Type B pancreatic cell (in vitro differentiated cells): ENCODE results near the gene KCNJ3. TPM values are rescaled to one million over a fixed set of nuclear protein-coding genes. Genes with fewer than 3 reads are reported as not detected.

Experiments
- DNase-seq: peaks from one replicate; pipeline ENCODE4 v3.0.0; 2021; ENCODE audit warnings: mixed read lengths; ENCODE audit not compliant: unreplicated experiment; ENCODE audit errors: extremely low spot score
- H3K27ac Mint-ChIP-seq: 2 replicates; pipeline ENCODE4 v1.8.0; 2021; ENCODE audit warnings: mild to moderate bottlenecking, mixed read lengths
- H3K27me3 Mint-ChIP-seq: 2 replicates; pipeline ENCODE4 v1.8.0; 2021; ENCODE audit warnings: mixed read lengths
- H3K36me3 Mint-ChIP-seq: 2 replicates; pipeline ENCODE4 v1.8.0; 2021; ENCODE audit warnings: mixed read lengths
- H3K4me1 Mint-ChIP-seq: one replicate; pipeline ENCODE4 v1.8.0; 2021; ENCODE audit warnings: mixed read lengths; ENCODE audit not compliant: unreplicated experiment
- H3K4me3 Mint-ChIP-seq: 2 replicates; pipeline ENCODE4 v1.8.0; 2021; ENCODE audit warnings: mild to moderate bottlenecking, mixed read lengths
- H3K9me3 Mint-ChIP-seq: 2 replicates; pipeline ENCODE4 v1.8.0; 2021; ENCODE audit warnings: mixed read lengths
- total RNA-seq: library from RNA; stranded (reverse); gene quantifications from 2 replicates; pipeline ENCODE4 v1.2.1, GENCODE V29; 2021; ENCODE audit warnings: low replicate concordance
- TF ChIP-seq, protein P1 (sequence below): fragments of 200-600 bp; sonication (generic); conservative IDR thresholded peaks from 2 replicates; pipeline ENCODE4 v1.5.0; 2021; ENCODE audit warnings: antibody characterized with exemption, mild to moderate bottlenecking

KCNJ3 gene
- total RNA-seq, 1 donor from 2014 or later: 6.0 TPM

DNA sequence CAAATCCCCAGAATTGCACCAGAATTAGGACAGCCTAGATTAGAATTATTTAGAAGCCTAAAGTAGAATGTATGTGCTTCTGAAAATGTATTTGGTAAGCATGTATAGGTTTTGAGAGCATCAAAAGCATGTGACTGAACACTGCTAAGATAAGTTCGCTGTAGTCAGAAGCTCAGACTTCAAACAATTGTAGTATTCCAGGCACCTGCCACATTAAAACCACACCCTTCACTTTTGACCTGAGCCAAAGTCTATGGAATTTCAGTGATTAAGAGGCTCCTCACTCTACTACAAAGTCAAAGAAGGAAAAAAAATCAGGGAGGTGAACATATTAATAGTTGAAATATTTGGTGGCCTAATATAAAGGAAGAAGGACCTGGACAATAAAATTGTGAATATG lies 8.2 kb downstream of the KCNJ3 start:
- Mint-ChIP-seq H3K9me3 (no peaks in the 10 kb centered on the region), H3K4me3 (no peak overlapping the region), H3K27ac (no peak overlapping the region), H3K27me3 (peaks cover 4% of the 10 kb centered on the region), H3K36me3 (no peaks in the 10 kb centered on the region), H3K4me1 (no peaks in the 10 kb centered on the region)
- TF ChIP-seq, protein P1, sequence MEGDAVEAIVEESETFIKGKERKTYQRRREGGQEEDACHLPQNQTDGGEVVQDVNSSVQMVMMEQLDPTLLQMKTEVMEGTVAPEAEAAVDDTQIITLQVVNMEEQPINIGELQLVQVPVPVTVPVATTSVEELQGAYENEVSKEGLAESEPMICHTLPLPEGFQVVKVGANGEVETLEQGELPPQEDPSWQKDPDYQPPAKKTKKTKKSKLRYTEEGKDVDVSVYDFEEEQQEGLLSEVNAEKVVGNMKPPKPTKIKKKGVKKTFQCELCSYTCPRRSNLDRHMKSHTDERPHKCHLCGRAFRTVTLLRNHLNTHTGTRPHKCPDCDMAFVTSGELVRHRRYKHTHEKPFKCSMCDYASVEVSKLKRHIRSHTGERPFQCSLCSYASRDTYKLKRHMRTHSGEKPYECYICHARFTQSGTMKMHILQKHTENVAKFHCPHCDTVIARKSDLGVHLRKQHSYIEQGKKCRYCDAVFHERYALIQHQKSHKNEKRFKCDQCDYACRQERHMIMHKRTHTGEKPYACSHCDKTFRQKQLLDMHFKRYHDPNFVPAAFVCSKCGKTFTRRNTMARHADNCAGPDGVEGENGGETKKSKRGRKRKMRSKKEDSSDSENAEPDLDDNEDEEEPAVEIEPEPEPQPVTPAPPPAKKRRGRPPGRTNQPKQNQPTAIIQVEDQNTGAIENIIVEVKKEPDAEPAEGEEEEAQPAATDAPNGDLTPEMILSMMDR: no peak
- no peak for DNase-seq

DNA sequence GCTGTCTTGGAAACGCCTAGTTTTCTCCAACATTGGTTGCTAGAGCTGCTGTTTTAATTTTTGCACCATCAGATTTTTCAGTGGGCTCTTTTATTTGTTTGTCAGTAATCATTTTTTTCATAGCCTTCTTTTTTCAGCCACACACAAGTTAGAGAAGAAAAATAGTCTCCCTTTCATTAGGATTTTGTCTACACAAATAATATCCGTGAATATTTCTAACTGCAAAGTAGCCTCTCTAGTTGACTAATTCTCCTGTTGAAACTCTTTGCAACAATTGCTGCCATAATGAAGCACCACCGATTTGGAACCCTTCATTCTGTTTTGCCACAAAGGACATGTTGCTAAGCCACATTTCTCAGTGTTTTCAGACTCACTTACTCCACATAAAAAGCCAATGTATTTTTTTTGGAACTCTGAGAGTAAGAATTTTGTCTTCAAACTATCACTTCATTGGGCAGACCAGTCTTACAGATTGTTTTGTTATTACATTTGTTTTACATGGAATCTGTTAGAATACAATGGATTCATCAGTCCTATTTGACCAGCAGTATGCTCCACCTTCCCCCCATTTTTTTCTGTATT lies 9.6 kb downstream of the KCNJ3 start:
- Mint-ChIP-seq H3K36me3 (no peaks in the 10 kb centered on the region), H3K27me3 (no peaks in the 10 kb centered on the region), H3K27ac (no peak overlapping the region), H3K4me1 (no peaks in the 10 kb centered on the region), H3K9me3 (no peaks in the 10 kb centered on the region), H3K4me3 (no peak overlapping the region)
- DNase-seq: no peak
- TF ChIP-seq, protein P1: no peak

DNA sequence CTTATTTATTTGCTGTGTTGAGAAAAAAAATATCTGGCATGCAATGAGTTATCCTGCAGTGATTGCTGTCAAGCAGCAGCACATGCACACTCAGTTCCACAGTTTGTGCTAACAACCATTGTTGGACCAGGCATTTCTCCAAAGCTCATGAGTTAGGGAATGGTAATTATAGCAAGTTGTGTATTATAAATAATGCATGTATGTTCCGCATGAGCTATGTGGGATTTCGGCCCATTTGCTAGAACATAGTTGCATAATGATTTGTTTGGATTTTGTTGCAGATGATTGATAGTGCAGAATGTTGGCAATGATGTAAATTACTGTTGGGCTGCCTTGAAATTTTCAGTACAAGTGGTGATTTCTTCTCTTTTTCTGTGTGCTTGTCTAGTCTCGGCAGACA lies 10.7 kb downstream of the KCNJ3 start:
- DNase-seq: no peak
- Mint-ChIP-seq H3K9me3 (no peaks in the 10 kb centered on the region), H3K27me3 (no peaks in the 10 kb centered on the region), H3K36me3 (no peaks in the 10 kb centered on the region), H3K4me1 (peaks cover 9% of the 10 kb centered on the region), H3K4me3 (no peak overlapping the region), H3K27ac (no peak overlapping the region)
- TF ChIP-seq, protein P1: no peak

DNA sequence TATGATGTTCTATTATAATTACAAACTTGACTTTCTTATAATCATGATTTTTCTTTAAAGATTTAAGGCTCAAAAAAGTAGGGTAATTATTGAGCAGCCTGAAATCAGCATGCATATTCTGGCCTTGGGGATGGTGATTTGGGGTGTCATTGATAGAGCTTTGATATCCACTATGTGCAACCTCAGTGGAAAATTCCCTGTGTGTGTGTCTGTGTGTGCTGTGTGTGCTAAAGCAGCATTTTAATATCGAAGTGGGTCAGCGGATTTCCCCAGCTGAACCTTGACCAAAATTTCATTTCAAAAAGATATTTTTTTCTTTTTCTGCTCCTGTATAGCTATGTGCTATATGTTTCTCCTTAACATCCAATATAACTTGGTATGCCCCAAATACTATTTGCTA lies 11.6 kb downstream of the KCNJ3 start:
- H3K27me3 Mint-ChIP-seq: no peaks in the 10 kb centered on the region
- H3K4me1 Mint-ChIP-seq: peaks cover 9% of the 10 kb centered on the region
- no peak for DNase-seq
- TF ChIP-seq, protein P1: no peak
- no peak overlapping the region for H3K4me3 Mint-ChIP-seq
- no peaks in the 10 kb centered on the region for H3K9me3 Mint-ChIP-seq
- no peaks in the 10 kb centered on the region for H3K36me3 Mint-ChIP-seq
- H3K27ac Mint-ChIP-seq: no peak overlapping the region

DNA sequence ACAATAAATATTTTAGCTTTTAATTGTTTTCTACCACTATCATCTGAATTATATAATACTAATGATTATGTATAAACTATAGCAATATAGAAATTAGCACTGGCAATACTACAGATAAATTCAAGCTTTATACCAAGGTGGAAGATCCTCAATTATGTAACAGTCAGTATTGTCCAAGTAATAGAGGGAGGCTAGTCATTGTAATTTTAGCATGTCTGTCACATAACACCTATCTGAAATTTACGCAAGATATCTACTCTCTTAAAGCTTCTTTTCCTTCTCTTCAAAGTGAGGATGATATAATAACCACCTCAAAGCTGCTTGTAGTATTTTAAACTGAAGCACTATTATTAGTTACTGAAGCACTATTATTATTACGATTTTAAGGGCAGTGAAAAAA lies 12.2 kb downstream of the KCNJ3 start:
- no peak for DNase-seq
- TF ChIP-seq, protein P1: no peak
- Mint-ChIP-seq H3K9me3 (no peaks in the 10 kb centered on the region), H3K27ac (no peak overlapping the region), H3K27me3 (no peaks in the 10 kb centered on the region), H3K4me1 (peaks cover 9% of the 10 kb centered on the region), H3K4me3 (no peak overlapping the region), H3K36me3 (no peaks in the 10 kb centered on the region)

DNA sequence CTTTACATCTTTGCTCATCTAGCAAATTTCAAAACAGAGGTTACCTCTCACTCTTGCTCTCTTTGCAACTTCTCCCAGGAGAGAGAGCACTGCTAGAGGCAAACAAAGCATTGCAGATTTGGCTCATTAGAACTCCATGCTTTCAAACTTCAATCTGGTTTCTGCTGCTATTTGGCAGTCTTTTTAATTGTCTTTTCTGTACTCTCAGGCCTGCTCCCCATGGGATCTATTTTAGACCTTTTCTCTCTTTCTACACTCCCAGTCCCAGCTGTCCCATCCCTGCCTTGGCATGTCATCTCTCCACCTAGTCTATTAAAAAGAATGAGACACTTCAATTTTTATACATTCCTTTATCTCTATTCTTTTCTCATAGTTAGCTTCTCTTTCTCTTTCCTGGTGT lies 15.2 kb downstream of the KCNJ3 start:
- no peak for DNase-seq
- Mint-ChIP-seq H3K4me3 (no peak overlapping the region), H3K27ac (no peak overlapping the region), H3K9me3 (no peaks in the 10 kb centered on the region), H3K4me1 (peaks cover 9% of the 10 kb centered on the region), H3K36me3 (no peaks in the 10 kb centered on the region), H3K27me3 (no peaks in the 10 kb centered on the region)
- TF ChIP-seq, protein P1: no peak
